ENCODE results near the gene GGT6.

DNA sequence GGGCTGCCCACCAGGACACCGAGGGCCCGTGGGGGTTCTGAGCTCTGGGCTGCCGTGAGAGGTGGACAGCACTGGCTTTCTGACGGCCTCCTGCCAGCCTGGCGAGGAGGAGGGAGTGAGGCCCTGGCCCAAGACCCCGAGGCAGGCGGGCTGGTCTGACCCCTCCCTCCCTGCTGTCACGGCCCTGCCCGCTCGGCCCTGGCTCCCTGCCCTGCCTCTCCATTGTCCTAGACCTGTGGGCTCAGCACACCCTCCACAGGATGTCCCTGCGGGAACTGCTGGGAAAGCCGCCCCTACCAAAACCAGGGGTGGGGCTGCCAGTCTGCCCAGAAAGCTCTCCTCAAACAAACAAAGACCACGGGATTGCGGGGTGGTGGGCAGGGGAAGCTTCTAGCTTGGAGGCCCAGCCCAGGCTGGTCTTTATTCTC lies 41.0 kb downstream of the GGT6 start:
- no peak for TF ChIP-seq RFX5 (IDR thresholded peaks at IDR 0.05)
- TF ChIP-seq, protein P1, sequence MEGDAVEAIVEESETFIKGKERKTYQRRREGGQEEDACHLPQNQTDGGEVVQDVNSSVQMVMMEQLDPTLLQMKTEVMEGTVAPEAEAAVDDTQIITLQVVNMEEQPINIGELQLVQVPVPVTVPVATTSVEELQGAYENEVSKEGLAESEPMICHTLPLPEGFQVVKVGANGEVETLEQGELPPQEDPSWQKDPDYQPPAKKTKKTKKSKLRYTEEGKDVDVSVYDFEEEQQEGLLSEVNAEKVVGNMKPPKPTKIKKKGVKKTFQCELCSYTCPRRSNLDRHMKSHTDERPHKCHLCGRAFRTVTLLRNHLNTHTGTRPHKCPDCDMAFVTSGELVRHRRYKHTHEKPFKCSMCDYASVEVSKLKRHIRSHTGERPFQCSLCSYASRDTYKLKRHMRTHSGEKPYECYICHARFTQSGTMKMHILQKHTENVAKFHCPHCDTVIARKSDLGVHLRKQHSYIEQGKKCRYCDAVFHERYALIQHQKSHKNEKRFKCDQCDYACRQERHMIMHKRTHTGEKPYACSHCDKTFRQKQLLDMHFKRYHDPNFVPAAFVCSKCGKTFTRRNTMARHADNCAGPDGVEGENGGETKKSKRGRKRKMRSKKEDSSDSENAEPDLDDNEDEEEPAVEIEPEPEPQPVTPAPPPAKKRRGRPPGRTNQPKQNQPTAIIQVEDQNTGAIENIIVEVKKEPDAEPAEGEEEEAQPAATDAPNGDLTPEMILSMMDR (IDR thresholded peaks at IDR 0.05), result no peak
- TF ChIP-seq RAD21 (conservative IDR thresholded peaks at IDR 0.05 in 1 of 2, IDR thresholded peaks at IDR 0.05 in 1 of 2), result no peak
- no peak for TF ChIP-seq POLR2A (IDR thresholded peaks at IDR 0.05; ENCODE audit: low read length)
- TF ChIP-seq NR3C1 (IDR thresholded peaks at IDR 0.05), result no peak
- TF ChIP-seq RNF2 (IDR thresholded peaks at IDR 0.05; ENCODE audit: borderline replicate concordance, low read depth), result no peak
- TF ChIP-seq SMC3 (IDR thresholded peaks at IDR 0.05), result no peak
- TF ChIP-seq TP53 (CRISPR knock-in tag; IDR thresholded peaks at IDR 0.05), result no peak
- TF ChIP-seq, protein P2, sequence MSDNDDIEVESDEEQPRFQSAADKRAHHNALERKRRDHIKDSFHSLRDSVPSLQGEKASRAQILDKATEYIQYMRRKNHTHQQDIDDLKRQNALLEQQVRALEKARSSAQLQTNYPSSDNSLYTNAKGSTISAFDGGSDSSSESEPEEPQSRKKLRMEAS (IDR thresholded peaks at IDR 0.05), result no peak
- TF ChIP-seq KDM1A (IDR thresholded peaks at IDR 0.05; ENCODE audit: low read depth), result no peak
- TF ChIP-seq BHLHE40 (IDR thresholded peaks at IDR 0.05; ENCODE audit: low read depth, low read length), result no peak
